HL-60/S4 (cell line): ENCODE measurements around the gene WNT7A.

Source experiments
- in situ Hi-C: fragments of 300-500 bp; cut with MboI; formaldehyde crosslinking; loops from 2 replicates; pipeline ENCODE4 v1.14.3; 2022; ENCODE audit warnings: low sequenced_read_pairs

WNT7A gene

GRCh38 chr3:13886593-13887129 lies 6.8 kb upstream of the WNT7A start:
- in situ Hi-C loops: loop anchor here (25.0 kb wide), 1 partner anchor 601 kb away; no protein-coding TSS in a partner anchor

- in situ Hi-C loops: loop anchor here (25.0 kb wide), 1 partner anchor 602 kb away; no protein-coding TSS in a partner anchor
Measured at GRCh38 chr3:13885704-13886010, 5.8 kb upstream of the WNT7A start.

- in situ Hi-C loops: loop anchor here (25.0 kb wide), 1 partner anchor 602 kb away; no protein-coding TSS in a partner anchor
Measured at GRCh38 chr3:13884851-13885703, 5.2 kb upstream of the WNT7A start.

- in situ Hi-C loops: loop anchor here (25.0 kb wide), 1 partner anchor 604 kb away; no protein-coding TSS in a partner anchor
Measured at GRCh38 chr3:13883681-13884080, 3.8 kb upstream of the WNT7A start.

GRCh38 chr3:13882876-13883275 lies 3.0 kb upstream of the WNT7A start:
- in situ Hi-C loops: loop anchor here (25.0 kb wide), 1 partner anchor 604 kb away; no protein-coding TSS in a partner anchor

GRCh38 chr3:13881536-13882410 lies 1.9 kb upstream of the WNT7A start:
- in situ Hi-C loops: loop anchor here (25.0 kb wide), 1 partner anchor 606 kb away; no protein-coding TSS in a partner anchor

- in situ Hi-C loops: loop anchor here (25.0 kb wide), 1 partner anchor 607 kb away; no protein-coding TSS in a partner anchor
Measured at GRCh38 chr3:13880811-13881156, 913 bp upstream of the WNT7A start.

GRCh38 chr3:13879102-13879945 lies 547 bp downstream of the WNT7A start:
- in situ Hi-C loops: loop anchor here (25.0 kb wide), 1 partner anchor 608 kb away; no protein-coding TSS in a partner anchor

- in situ Hi-C loops: loop anchor here (25.0 kb wide), 1 partner anchor 609 kb away; no protein-coding TSS in a partner anchor
Measured at GRCh38 chr3:13878281-13879101, 1.4 kb downstream of the WNT7A start.

- in situ Hi-C loops: loop anchor here (25.0 kb wide), 1 partner anchor 609 kb away; no protein-coding TSS in a partner anchor
Measured at GRCh38 chr3:13877911-13878280, 2.0 kb downstream of the WNT7A start.

GRCh38 chr3:13876451-13877100 lies 3.3 kb downstream of the WNT7A start:
- in situ Hi-C loops: loop anchor here (25.0 kb wide), 1 partner anchor 611 kb away; no protein-coding TSS in a partner anchor

GRCh38 chr3:13874891-13875290 lies 5.0 kb downstream of the WNT7A start:
- in situ Hi-C loops: loop anchor here (25.0 kb wide), 1 partner anchor 612 kb away; no protein-coding TSS in a partner anchor

GRCh38 chr3:13873818-13874217 lies 6.1 kb downstream of the WNT7A start:
- in situ Hi-C loops: no loop called here

GRCh38 chr3:13872451-13872850 lies 7.4 kb downstream of the WNT7A start:
- in situ Hi-C loops: no loop called here

GRCh38 chr3:13871791-13872190 lies 8.1 kb downstream of the WNT7A start:
- in situ Hi-C loops: no loop called here

- in situ Hi-C loops: no loop called here
Measured at GRCh38 chr3:13870902-13871301, 9.0 kb downstream of the WNT7A start.

- in situ Hi-C loops: no loop called here
Measured at GRCh38 chr3:13869761-13870343, 10.0 kb downstream of the WNT7A start.
